Hypothalamus (tissue), 51 donors: ENCODE results near the gene PRIM1.
A peak's percentile ranks its signal among the peaks of the same experiment; 100 is the strongest.
"Not testable (repeated sequence)": the region's sequence is repeated elsewhere in the genome, so short reads cannot be mapped to it uniquely, and the experiment has no call there.

ENCODE experiments used
- DNase-seq, 51 donors: peaks; one replicate each; lab custom pipeline; 2025; lab: John Stamatoyannopoulos, UW

Gene PRIM1

DNA sequence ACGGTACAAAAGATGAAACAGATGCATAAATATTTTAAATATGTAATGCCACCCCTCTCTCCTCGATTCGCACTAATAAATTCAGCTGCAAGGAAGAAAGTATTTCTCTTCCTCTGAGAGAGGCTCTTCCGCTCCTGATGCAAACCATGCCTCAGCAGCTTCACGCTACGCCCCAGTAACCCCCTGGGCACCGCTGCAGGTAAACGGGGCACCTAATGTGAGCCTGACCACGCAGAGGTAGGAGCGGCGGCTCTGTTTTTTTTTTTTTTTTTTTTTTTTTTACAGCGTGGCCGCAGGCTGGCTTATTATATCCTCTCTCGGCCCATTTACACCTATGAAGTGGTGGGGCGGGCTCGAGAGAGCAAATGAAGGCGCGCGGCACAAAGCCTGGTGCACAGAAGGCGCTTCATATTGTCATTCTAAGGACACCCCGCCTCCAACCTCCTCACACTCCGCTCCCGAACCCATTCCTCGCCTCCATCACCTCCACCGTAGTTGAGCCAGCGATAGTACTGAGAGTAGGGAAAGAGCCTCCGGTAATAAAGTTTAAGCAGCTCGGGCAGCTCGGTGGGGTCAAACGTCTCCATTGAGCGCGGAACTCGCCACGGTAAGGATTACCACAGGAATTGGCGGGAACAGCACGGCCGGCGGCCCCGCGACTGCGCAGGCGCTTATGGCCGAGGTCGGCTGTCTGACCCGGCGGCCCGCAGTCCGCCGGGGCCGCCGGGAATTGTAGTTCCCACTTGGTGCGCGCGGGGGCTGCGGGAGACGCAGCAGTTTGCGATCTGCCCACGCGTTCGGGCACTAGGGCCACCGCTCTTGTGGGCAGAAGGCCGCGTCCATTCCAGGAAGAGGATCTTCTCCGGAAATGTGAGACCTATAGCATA lies at the start of gene PRIM1:
TSS of gene PRIM1 (minus strand) at position 612 of the 887 bp plus-strand sequence. CDS start at position 587, 25 bp downstream.
- peak; percentile 21 to 93 (median 71) for DNase-seq

GRCh38 chr12:56800221-56800620 lies 48.1 kb upstream of the PRIM1 start:
- no peak for DNase-seq

- not testable (repeated sequence) for DNase-seq
These were observed 47.2 kb upstream of the PRIM1 start for GRCh38 chr12:56799345-56799744.

DNA sequence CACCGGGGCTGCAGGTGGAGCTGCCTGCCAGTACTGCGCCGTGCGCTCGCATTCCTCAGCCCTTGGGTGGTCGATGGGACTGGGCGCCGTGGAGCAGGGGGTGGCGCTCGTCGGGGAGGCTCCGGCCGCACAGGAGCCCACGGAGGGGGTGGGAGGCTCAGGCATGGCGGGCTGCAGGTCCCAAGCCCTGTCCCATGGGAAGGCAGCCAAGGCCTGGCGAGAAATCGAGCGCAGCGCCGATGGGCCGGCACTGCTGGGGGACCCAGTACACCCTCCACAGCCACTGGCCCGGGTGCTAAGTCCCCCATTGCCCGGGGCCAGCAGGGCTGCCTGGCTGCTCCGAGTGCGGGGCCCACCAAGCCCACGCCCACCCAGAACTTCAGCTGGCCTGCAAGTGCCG lies 43.7 kb upstream of the PRIM1 start:
- DNase-seq: not testable (repeated sequence)

DNA sequence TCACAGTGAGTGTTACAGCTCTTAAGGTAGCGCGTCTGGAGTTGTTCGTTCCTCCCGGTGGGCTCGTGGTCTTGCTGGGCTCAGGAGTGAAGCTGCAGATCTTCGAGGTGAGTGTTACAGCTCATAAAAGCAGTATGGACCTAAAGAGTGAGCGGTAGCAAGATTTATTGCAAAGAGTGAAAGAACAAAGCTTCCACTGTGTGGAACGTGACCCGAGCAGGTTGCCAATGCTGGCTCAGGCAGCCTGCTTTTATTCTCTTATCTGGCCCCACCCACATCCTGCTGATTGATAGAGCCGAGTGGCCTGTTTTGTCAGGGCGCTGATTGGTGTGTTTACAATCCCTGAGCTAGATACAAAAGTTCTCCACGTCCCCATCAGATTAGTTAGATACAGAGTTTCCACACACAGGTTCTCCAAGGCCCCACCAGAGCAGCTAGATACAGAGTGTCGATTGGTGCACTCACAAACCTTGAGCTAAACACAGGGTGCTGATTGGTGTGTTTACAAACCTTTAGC lies 43.0 kb upstream of the PRIM1 start:
- DNase-seq: not testable (repeated sequence)

DNA sequence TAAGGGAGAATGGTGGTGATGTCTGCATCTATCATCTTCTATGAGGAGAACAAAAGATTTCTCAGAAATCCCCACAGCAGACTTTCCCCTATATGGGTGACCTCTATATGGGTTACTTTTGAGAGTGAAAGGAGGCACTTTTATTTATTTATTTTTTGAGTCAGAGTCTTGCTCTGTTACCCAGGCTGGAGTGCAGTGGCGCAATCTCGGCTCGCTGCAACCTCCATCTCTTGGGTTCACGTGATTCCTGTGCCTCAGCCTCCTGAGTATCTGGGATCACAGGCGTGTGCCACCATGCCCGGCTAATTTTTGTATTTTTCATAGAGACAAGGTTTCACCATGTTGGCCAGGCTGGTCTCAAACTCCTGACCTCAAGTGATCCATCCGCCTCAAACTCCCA lies 41.0 kb upstream of the PRIM1 start:
- not testable (repeated sequence) for DNase-seq

DNA sequence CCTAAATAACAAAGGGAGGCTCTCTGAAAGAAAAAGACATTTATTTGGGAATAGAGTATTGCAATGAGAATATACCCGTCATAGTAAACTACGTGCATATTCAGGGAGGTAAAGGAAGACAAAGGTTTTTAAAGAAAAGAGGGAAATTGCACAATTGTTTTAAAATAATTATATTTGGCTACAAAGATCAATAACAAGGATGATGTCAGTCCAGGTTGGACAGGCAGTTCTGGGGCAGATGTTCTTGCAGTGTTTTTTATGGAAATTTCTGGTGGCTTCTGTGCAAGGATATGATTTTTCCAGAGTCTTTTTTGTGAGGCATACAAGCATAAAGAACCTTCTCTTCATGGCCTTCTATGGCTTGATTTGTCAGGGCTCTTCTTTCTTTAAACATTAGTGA lies 40.6 kb upstream of the PRIM1 start:
- DNase-seq: no peak

DNA sequence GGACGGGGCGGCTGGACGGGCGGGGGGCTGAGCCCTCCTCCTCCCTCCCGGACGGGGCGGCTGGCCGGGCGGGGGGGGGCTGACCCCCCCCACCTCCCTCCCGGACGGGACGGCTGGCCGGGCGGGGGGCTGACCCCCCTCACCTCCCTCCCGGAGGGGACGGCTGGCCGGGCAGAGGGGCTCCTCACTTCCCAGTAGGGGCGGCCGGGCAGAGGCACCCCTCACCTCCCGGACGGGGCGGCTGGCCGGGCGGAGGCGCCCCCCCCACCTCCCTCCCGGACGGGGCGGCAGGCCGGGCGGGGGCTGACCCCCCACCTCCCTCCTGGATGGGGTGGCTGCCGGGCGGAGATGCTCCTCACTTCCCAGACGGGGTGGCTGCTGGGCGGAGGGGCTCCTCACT lies 37.3 kb upstream of the PRIM1 start:
- DNase-seq: not testable (repeated sequence)

- DNase-seq: no peak
These were observed 35.4 kb upstream of the PRIM1 start for GRCh38 chr12:56787498-56787897.

DNA sequence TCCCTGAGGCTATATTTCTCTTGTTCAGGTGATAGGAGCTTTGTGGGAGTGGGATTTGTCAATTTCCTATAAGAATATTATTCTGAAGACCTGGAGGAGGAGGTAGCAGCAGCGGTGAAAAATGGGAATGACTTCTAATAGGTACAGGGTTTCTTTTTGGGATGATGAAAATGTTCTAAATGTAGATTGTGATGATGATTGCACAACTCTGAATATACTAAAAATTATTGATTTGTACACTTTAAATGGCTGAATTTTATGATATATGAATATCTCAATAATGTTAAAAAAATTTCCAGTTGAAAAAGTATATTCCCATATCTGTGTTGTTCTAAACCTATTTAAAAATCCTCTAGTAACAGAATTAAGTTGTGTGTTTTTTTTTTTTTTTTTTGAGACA lies 33.8 kb upstream of the PRIM1 start:
- no peak for DNase-seq

GRCh38 chr12:56785141-56785865 lies 33.2 kb upstream of the PRIM1 start:
- DNase-seq: no peak

DNA sequence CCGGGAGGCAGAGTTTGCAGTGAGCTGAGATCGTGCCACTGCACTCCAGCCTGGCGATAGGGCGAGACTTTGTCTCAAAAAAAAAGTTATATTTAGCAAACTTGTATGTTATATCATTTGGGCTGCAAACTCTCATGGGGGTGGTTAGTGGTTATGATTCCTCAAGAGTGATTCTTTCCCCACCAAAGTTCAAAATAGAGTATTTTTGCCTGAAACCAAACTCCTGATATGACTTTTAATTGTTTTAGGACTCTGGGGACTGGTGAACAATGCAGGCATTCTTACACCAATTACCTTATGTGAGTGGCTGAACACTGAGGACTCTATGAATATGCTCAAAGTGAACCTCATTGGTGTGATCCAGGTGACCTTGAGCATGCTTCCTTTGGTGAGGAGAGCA lies 29.6 kb upstream of the PRIM1 start:
- DNase-seq: no peak

- no peak for DNase-seq
These were observed 26.6 kb upstream of the PRIM1 start for GRCh38 chr12:56778756-56779155.

DNA sequence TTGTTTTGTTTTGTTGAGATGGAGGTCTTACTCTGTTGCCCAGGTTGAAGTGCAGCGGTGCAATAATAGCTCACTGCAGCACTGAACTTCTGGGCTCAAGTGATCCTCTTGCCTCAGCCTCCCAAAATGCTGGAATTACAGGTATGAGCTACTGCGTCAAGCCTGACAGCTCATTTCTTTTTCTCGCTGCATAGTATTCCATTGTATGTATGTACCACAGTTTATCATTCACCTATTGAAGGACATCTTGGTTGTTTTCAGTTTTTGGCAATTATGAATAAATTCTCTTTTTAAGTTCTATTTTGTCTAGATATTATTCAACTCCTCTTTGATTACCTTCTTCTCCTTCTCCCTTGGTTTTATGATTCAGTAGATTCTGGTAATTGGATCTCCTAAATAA lies 24.5 kb upstream of the PRIM1 start:
- no peak for DNase-seq

- no peak for DNase-seq
These were observed 23.5 kb upstream of the PRIM1 start for GRCh38 chr12:56775638-56776037.

GRCh38 chr12:56773113-56773512 lies 21.0 kb upstream of the PRIM1 start:
- DNase-seq: no peak

DNA sequence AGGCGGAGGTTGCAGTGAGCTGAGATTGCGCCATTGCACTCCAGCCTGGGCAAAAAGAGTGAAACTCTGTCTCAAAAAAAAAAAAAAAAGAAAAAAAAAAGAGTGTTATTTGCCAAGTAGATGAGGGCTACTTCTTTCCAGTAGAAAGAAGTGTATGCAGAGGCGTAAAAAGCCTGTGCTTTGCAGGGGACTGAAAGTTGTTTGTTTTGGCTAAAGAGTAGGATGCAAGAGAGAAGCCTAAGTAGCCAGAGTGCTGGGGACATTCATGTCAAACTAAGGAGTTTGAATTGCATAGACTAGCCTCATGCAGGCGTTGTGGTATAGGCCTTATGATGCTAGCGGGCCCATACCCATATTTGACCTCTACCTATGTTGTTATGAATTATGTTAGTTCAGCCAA lies 20.5 kb upstream of the PRIM1 start:
- DNase-seq: no peak

DNA sequence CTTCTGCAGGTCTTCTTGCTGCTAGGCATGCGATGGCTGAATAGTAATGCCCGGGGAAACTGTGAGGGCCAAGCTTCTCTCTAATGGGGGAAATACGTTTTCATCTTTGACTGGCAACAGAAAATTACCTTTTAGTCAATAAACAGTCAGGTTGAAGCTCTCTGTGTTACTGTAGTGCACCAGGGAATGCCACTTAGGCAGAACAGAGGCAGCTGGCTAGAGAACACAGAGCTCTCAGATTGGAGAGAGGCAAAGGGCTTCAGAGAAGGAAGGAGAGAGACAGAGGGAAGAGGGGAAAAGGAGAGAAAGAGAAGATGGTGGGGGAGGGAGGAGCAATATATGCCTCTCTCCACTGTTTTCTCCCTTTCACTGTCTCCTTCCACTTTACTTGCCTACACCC lies 17.7 kb upstream of the PRIM1 start:
- DNase-seq: peak in 1 of 51 donors; percentile 5

GRCh38 chr12:56768424-56768823 lies 16.3 kb upstream of the PRIM1 start:
- DNase-seq: no peak

- peak in 2 of 51 donors; percentile 7 to 15 for DNase-seq
These were observed 14.4 kb upstream of the PRIM1 start for GRCh38 chr12:56766535-56766934.
